GM12874 (cell line): ENCODE data around the gene LOXHD1.

ENCODE experiments used
- CTCF ChIP-seq: IDR thresholded peaks from 2 replicates; pipeline ENCODE4 v1.5.1; 2011; ENCODE audit warnings: low read depth, mild to moderate bottlenecking, control low read depth, low read length, moderate library complexity; ENCODE audit not compliant: insufficient read depth

Gene LOXHD1

DNA sequence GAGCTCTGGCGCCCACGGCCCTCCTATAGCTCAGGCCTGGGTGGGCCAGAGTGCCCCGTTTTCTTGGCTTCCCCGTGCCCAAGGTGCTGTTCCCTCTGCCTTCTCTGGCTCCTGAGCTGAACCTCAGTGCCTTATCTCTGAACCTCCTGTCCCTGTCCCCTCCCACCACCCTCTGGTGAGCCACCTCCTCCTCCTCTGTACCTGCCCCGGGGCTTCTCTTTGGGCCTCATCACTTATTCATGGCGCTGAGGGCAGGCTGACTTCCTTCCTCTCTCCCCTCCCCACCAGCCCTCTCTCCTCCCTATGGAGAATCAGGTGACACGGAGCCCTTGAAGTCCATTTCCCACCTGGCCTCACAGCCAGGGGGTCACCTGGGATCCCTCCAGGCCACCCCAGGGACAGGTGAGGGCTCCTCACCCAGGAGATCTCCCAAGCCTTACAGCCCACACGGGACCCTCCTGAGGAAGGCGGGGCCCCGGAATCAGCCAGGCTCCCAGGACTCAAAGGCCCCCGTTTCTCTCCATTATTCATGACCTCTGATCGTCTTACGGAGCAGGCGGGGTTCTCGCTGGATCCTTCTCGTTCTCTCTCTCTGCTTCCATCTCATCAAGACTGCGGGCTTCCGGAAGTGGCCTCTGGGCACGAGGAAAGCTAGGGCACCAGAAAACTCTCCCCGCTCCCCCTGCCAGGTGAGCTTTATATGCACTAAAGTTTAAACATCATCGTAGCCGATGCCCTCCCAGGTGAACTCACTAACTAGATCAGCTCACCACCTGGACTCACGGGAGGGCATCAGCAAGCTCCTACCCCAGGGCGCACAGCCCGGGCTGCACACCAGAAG is at the start of gene LOXHD1:
TSS of gene LOXHD1 (minus strand) at position 106 of the 841 bp plus-strand sequence. CDS start 187 bp downstream, outside the sequence.
- TF ChIP-seq CTCF = no peak

DNA sequence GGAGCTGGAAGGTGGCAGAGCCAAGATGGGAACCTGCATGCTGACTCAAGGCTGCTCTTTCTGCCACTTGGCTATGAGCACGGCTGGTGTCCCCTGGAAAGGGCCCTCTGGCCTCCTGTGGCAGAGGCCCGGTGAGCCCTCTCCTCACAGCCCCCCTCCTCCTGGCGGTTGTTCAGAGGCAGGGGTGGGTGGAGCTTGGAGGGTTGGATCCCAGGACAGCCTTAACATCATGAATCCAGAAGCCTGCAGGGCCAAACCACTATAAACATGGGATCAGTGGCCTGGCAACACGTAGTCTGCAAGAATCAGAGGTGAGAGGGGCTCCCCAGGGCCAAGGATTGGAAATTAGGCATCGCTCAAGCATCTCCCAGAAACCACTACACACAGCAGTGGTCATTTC is 48.5 kb upstream of the LOXHD1 start:
- TF ChIP-seq CTCF = no peak

GRCh38 chr18:46704816-46705215 is 47.8 kb upstream of the LOXHD1 start:
- TF ChIP-seq CTCF = no peak

DNA sequence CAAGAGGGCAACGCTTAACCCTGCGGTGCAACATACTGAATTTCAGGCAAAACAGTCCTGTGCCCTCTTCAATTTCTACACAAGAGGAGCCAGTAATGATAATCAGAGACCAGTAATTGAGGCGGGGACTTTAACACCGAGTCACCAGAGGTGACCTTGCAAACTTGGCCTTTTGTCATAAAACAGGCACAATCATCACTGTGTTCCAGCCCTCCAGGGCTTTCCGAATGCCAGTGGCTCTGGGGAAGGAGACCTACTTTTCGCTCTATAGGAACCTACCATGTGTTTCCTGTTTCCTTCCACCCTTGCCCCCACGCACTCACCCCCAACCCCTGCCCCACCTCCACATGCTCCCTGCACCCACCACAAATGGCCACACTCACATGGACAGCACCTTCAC is 47.2 kb upstream of the LOXHD1 start:
- no peak for TF ChIP-seq CTCF

- TF ChIP-seq CTCF = no peak
Observed at GRCh38 chr18:46702471-46702870, 45.5 kb upstream of the LOXHD1 start.

DNA sequence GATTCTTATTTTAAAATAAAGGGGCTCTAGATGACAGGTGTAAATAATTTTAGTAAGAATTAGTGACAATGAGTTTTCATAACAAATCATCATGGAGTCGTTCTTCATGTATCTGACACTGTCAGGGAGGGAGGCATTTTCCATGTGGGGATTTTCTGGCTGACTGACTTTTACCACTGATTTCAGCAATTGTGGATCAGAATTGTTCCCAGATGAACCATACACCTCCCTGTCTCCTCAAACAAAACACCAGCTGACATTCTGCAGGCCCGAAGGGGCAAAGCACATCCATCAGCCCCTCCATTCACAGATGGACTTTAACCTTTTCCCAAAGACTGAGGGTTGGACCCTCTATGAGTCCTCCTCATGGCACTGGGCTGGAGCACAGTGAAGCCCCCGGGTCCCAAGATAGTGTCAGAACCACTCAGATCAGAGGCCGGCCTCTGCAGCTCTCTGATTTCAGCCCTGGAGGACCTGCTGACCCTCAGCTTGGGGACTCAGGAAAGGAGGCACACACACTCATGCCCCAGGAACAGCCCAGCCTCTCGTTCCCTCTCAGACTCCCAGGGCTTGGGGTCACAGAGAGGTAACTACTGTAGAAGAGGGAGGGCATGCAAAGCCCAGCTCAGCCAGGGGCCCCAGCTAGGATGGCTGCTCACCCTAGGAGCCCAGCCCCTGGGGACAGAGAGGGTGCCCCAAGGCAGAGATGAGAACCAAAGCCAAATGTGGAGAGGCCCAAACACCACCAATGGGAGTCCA is 43.2 kb upstream of the LOXHD1 start:
- no peak for TF ChIP-seq CTCF

DNA sequence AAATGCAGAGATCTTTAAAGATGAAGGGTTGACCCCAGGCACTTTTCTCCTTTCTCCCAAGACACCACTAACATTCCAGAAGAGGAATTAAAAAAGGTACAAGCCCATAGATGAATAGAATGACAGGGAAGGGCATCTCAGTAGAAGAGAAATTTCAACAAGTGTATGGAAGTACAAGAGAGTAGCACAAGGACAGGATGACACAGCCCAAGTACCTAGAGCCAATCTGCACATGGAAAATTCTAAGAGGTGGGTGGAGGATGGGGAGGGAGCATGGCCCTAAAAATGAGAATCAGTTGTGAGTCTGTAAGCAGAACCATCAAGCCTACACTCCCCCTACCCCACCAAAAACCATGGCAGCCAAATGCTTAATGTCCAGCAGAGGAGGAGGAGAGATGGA is 39.7 kb upstream of the LOXHD1 start:
- no peak for TF ChIP-seq CTCF
